Colonic mucosa (tissue), 4 donors: ENCODE measurements around the gene NAGK. TPM values are rescaled to one million over a fixed set of nuclear protein-coding genes. Genes with fewer than 3 reads are reported as not detected.
"Not testable (repeated sequence)": the region's sequence is repeated elsewhere in the genome, so short reads cannot be mapped to it uniquely, and the experiment has no call there.

ENCODE experiments used
- DNase-seq: peaks from one replicate; pipeline ENCODE4 v3.0.0-alpha.2; 2020
- H3K27ac ChIP-seq: fragments of 200-600 bp; one replicate; pipeline ENCODE4 v1.8.0; 2021
- H3K27me3 ChIP-seq: fragments of 200-600 bp; one replicate; pipeline ENCODE4 v1.8.0; 2021
- H3K36me3 ChIP-seq: fragments of 200-600 bp; one replicate; pipeline ENCODE4 v1.8.0; 2021
- H3K4me1 ChIP-seq: fragments of 200-600 bp; one replicate; pipeline ENCODE4 v1.8.0; 2021; ENCODE audit warnings: mild to moderate bottlenecking
- H3K4me3 ChIP-seq: fragments of 200-600 bp; one replicate; pipeline ENCODE4 v1.8.0; 2021
- H3K9ac ChIP-seq, 2 donors: one replicate each; pipeline ENCODE4 v1.7.0; 2013; ENCODE audit warnings: control low read depth in 2 of 2, low read depth in 2 of 2, low read length in 2 of 2
- H3K9me3 ChIP-seq: fragments of 200-600 bp; one replicate; pipeline ENCODE4 v1.8.0; 2021
- intact Hi-C: fragments of 100-400 bp; cut with DNase I; formaldehyde crosslinking; loops from one replicate; pipeline ENCODE4 v1.14.1; 2022
- total RNA-seq, 2 donors: library from RNA; stranded (reverse); fragmentation: NEBNext Ultra II Directional in 1 of 2; extraction: Animal tissue kit (Norgen Biotek cat#: 25700) in 1 of 2; gene quantifications; one replicate each; pipeline ENCODE4 v1.2.1, GENCODE V29; 2021
- TF ChIP-seq, protein P1 (sequence below): fragments of 200-600 bp; IDR thresholded peaks from one replicate; pipeline ENCODE4 v1.8.0; 2022; ENCODE audit warnings: antibody characterized with exemption, mild to moderate bottlenecking
- donor health status: healthy.
- donor health status: DM: no; HTN: no; CAD: no.
- donor health status: DM: no; HTN: no; CAD: no.

The NAGK gene
- total RNA-seq, 2 donors from 2014 or later, result 55.6 to 68.4 TPM

DNA sequence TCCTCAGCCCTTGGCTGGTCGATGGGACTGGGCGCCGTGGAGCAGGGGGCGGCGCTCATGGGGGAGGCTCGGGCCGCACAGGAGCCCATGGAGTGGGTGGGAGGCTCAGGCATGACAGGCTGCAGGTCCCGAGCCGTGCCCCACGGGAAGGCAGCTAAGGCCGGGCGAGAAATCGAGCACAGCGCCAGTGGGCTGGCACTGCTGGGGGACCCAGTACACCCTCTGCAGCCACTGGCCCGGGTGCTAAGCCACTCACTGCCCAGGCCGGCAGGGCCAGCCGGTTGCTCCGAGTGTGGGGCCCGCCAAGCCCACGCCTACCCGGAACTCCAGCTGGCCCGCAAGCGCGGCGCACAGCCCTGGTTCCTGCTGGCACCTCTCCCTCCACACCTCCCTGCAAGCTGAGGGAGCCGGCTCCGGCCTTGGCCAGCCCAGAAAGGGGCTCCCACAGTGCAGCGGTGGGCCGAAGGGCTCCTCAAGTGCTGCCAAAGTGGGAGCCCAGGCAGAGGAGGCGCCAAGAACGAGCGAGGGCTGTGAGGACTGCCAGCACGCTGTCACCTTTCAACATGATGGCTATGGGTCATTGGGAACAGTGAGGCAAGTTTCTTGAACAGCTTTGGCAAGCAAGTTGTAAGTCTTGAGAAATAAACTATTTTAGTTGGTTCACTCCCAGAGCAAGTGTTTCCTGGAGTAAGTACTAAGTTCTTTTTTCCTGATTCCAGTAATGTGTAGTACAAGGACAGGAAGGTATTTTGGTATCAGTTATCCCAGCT, 24.2 kb downstream of the NAGK start:
- H3K4me1 ChIP-seq, intact Hi-C loops: not testable (repeated sequence)

DNA sequence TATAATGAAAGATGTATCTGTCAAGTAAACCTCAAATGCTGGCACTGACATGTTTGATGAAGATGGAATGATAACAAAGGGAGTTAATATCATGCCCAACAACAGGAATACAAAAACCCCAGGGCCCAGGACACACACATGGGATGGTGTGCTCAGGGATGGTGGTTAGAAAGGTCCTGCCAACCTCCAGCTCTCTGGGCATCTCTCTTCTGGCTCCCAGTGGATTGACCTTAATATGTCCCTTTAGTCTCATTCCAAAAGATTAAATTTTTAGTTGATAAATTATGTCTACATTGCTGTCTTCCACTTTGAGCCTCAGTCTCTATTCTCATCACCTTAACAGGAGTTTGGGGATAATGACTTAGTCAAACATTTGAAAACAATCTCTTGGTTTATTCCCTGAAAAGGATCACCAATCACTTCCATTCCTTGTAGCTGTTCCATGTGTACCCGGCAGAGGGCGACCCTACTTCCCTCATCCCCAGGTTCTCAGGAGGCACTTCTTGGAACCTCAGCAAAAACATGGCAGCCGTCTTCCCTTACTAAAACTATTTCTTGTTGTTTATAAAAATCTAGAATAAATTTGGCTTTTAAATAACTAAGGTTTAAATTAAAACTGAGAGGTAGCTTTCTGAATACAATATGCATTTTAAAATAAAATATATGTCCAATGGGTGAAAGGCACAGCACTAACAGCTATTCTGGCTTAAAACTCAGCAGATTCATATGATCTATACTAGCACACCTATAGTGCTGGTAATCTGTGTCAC, 31.9 kb downstream of the NAGK start:
- DNase-seq, result peak; percentile 63
- no peaks in the 10 kb centered on the region for H3K4me1 ChIP-seq
- H3K27me3 ChIP-seq, result no peaks in the 10 kb centered on the region
- intact Hi-C loops, result no loop called here
- H3K36me3 ChIP-seq, result no peaks in the 10 kb centered on the region
- TF ChIP-seq, protein P1, sequence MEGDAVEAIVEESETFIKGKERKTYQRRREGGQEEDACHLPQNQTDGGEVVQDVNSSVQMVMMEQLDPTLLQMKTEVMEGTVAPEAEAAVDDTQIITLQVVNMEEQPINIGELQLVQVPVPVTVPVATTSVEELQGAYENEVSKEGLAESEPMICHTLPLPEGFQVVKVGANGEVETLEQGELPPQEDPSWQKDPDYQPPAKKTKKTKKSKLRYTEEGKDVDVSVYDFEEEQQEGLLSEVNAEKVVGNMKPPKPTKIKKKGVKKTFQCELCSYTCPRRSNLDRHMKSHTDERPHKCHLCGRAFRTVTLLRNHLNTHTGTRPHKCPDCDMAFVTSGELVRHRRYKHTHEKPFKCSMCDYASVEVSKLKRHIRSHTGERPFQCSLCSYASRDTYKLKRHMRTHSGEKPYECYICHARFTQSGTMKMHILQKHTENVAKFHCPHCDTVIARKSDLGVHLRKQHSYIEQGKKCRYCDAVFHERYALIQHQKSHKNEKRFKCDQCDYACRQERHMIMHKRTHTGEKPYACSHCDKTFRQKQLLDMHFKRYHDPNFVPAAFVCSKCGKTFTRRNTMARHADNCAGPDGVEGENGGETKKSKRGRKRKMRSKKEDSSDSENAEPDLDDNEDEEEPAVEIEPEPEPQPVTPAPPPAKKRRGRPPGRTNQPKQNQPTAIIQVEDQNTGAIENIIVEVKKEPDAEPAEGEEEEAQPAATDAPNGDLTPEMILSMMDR, result peak; percentile 81
- no peak overlapping the region for H3K9ac ChIP-seq
- H3K27ac ChIP-seq, result no peak overlapping the region
- no peaks in the 10 kb centered on the region for H3K9me3 ChIP-seq
- no peak overlapping the region for H3K4me3 ChIP-seq

More for the DNA sequence above, 24.2 kb downstream of the NAGK start:
- not testable (repeated sequence) for DNase-seq, H3K27me3 ChIP-seq, H3K36me3 ChIP-seq, H3K27ac ChIP-seq, H3K4me3 ChIP-seq, H3K9me3 ChIP-seq, H3K9ac ChIP-seq

DNA sequence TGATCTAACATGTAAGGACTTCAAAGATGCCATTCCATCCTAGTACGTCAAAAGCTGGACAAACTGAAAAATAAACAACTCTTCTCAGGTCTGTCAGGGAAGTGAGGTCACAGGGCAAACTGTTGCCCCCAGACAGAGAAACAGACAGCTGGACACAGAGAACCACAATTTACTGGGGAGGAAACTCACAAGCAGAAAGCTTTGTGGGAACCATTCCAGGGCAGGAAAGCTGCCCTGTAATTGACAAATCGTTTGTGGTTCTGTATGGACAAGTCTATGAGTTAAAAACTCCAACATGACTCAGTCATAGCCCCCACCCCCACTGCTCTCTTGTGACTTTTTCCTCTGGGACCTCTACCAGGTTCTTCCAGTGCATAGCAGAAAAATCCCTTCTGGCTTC, 33.2 kb downstream of the NAGK start:
- DNase-seq, result no peak
- Histone ChIP-seq H3K4me3 (no peak overlapping the region), H3K9me3 (no peaks in the 10 kb centered on the region), H3K36me3 (no peaks in the 10 kb centered on the region), H3K27me3 (no peaks in the 10 kb centered on the region), H3K27ac (no peak overlapping the region), H3K9ac (no peak overlapping the region), H3K4me1 (no peaks in the 10 kb centered on the region)
- intact Hi-C loops, result no loop called here
- TF ChIP-seq, protein P1, result no peak

DNA sequence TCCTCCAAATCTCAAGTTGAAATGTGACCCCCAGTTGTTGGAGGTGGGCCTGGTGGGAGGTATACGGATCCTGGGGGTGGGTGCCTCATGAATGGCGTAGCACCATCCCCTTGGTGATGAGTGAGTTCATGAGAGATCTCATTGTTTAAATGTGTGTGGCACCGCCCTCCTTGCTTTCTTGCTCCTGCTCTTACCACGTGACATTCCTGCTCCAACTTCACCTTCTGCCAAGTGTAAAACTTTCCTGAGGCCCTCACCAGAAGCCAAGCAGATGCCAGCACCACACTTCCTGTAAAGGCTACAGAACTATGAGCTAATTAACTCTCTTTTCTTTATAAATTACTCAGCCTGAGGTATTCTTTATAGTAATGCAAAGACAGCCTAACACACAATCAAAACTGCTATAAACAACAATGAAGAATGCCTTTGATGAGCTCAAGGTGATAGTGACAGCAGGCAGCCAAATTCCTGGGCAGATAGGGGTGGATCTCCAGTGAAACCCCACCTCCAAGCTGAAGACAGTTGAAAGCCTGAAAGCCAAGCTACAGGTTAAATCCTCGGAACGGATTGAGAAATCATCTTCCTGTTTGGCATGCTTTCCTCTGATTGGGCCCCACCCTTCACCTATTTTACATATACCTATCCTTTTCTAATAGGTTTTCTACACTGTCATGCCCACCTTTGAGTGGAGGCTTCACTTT, 34.7 kb downstream of the NAGK start:
- no peak overlapping the region for H3K9ac ChIP-seq
- no peaks in the 10 kb centered on the region for H3K27me3 ChIP-seq
- no peak overlapping the region for H3K4me3 ChIP-seq
- no peaks in the 10 kb centered on the region for H3K4me1 ChIP-seq
- DNase-seq, result no peak
- no peaks in the 10 kb centered on the region for H3K9me3 ChIP-seq
- intact Hi-C loops, result no loop called here
- H3K27ac ChIP-seq, result no peak overlapping the region
- TF ChIP-seq, protein P1, result no peak
- H3K36me3 ChIP-seq, result no peaks in the 10 kb centered on the region

DNA sequence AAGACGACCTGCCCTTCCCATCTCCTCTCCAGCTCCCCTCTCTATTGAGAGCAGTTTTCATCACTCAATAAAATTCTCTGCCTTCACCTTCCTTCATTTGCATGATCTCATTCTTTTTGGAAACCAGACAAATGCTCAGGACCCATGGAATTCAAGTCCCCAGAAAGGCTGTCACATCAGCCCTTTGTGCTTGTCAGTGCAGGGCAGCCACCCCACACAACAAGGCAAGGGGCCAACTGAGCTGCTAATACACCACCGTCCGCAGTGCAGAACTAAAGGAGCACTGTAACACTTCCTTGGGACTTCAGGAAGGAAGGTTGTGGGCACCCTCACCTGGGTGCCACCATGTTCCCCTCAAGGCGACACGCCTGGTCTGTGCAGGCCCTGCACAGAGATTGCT, 35.4 kb downstream of the NAGK start:
- Histone ChIP-seq H3K36me3 (no peaks in the 10 kb centered on the region), H3K27ac (no peak overlapping the region), H3K4me1 (no peaks in the 10 kb centered on the region), H3K4me3 (no peak overlapping the region), H3K27me3 (no peaks in the 10 kb centered on the region), H3K9ac (no peak overlapping the region), H3K9me3 (no peaks in the 10 kb centered on the region)
- TF ChIP-seq, protein P1, result no peak
- intact Hi-C loops, result no loop called here
- DNase-seq, result no peak

DNA sequence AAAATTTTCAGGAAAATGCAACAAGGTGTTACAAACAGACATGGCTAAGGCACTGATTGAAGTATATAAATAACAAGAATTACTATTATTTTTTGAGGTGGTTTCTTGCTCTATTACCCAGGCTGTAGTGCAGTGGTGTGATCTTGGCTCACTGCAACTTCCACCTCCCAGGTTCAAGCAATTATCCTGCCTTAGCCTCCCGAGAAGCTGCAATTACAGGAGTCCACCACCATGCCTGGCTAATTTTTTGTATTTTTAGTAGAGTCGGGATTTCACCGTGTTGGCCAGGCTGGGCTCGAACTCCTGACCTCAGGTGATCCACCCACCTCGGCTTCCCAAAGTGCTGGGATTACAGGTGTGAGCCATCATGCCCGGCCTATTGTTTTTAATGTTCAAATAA, 38.0 kb downstream of the NAGK start:
- H3K9me3 ChIP-seq, H3K27ac ChIP-seq, intact Hi-C loops: not testable (repeated sequence)

More for the DNA sequence above, 38.0 kb downstream of the NAGK start:
- H3K9ac ChIP-seq, H3K4me1 ChIP-seq, H3K4me3 ChIP-seq, H3K27me3 ChIP-seq, DNase-seq, H3K36me3 ChIP-seq: not testable (repeated sequence)
